H9 (cell line): ENCODE data around the gene ZNRF2. TPM values are rescaled to one million over a fixed set of nuclear protein-coding genes. Genes with fewer than 3 reads are reported as not detected.

Experiments used
- DNase-seq: peaks from one replicate; pipeline ENCODE4 v3.0.0-alpha.2; 2017
- H2AFZ ChIP-seq: one replicate; pipeline ENCODE4 v1.6.1; 2013; ENCODE audit warnings: mild to moderate bottlenecking, low read length, control low read depth, moderate library complexity
- H2AK5ac ChIP-seq: 2 replicates; pipeline ENCODE4 v1.6.1; 2013; ENCODE audit warnings: low read length, control low read depth, mixed read lengths; ENCODE audit not compliant: insufficient read length
- H2BK120ac ChIP-seq: one replicate; pipeline ENCODE4 v1.6.1; 2013; ENCODE audit warnings: low read depth, mild to moderate bottlenecking, low read length, control low read depth, inconsistent platforms; ENCODE audit not compliant: poor library complexity, severe bottlenecking
- H2BK12ac ChIP-seq: 2 replicates; pipeline ENCODE4 v1.6.1; 2013; ENCODE audit warnings: low read length, control low read depth, mixed read lengths, low read depth; ENCODE audit not compliant: insufficient read length
- H2BK15ac ChIP-seq: 2 replicates; pipeline ENCODE4 v1.6.1; 2013; ENCODE audit warnings: low read depth, low read length, control low read depth
- H2BK20ac ChIP-seq: one replicate; pipeline ENCODE4 v1.6.1; 2013; ENCODE audit warnings: low read depth, mild to moderate bottlenecking, low read length, control low read depth, inconsistent platforms; ENCODE audit not compliant: poor library complexity, severe bottlenecking
- H2BK5ac ChIP-seq: 2 replicates; pipeline ENCODE4 v1.6.1; 2013; ENCODE audit warnings: low read length, control low read depth, mixed read lengths; ENCODE audit not compliant: insufficient read length
- H3K14ac ChIP-seq: 2 replicates; pipeline ENCODE4 v1.6.1; 2013; ENCODE audit warnings: low read length, control low read depth; ENCODE audit not compliant: insufficient read depth
- H3K18ac ChIP-seq: 2 replicates; pipeline ENCODE4 v1.6.1; 2013; ENCODE audit warnings: low read depth, mild to moderate bottlenecking, mixed read lengths, low read length, control low read depth; ENCODE audit not compliant: insufficient read length
- H3K23ac ChIP-seq: 2 replicates; pipeline ENCODE4 v1.6.1; 2013; ENCODE audit warnings: low read length, control low read depth, mixed read lengths, low read depth; ENCODE audit not compliant: insufficient read length
- H3K23me2 ChIP-seq: 2 replicates; pipeline ENCODE4 v1.6.1; 2013; ENCODE audit warnings: low read depth, mild to moderate bottlenecking, mixed read lengths, low read length, control low read depth; ENCODE audit not compliant: insufficient read length, poor library complexity, severe bottlenecking
- H3K27ac ChIP-seq: 2 replicates; pipeline ENCODE4 v1.5.1; 2013; ENCODE audit warnings: low read length, control low read depth, mixed read lengths, low read depth; ENCODE audit not compliant: insufficient read length
- H3K27me3 ChIP-seq: 2 replicates; pipeline ENCODE4 v1.6.1; 2013; ENCODE audit warnings: low read length, control low read depth, inconsistent platforms; ENCODE audit not compliant: insufficient read depth
- H3K4ac ChIP-seq: 2 replicates; pipeline ENCODE4 v1.6.1; 2013; ENCODE audit warnings: low read depth, mild to moderate bottlenecking, control low read depth, inconsistent platforms, low read length, moderate library complexity
- H3K4me1 ChIP-seq: 2 replicates; pipeline ENCODE4 v1.6.1; 2013; ENCODE audit warnings: low read length, control low read depth, inconsistent platforms; ENCODE audit not compliant: insufficient read depth
- H3K4me2 ChIP-seq: 2 replicates; pipeline ENCODE4 v1.6.1; 2013; ENCODE audit warnings: low read length, control low read depth, mixed read lengths; ENCODE audit not compliant: insufficient read length, insufficient read depth
- H3K56ac ChIP-seq: 2 replicates; pipeline ENCODE4 v1.6.1; 2013; ENCODE audit warnings: low read depth, mild to moderate bottlenecking, mixed read lengths, low read length, control low read depth; ENCODE audit not compliant: insufficient read length
- H3K79me1 ChIP-seq: 2 replicates; pipeline ENCODE4 v1.6.1; 2013; ENCODE audit warnings: low read depth, mild to moderate bottlenecking, moderate library complexity, low read length, control low read depth, inconsistent platforms; ENCODE audit not compliant: insufficient read depth, poor library complexity, severe bottlenecking
- H3K79me2 ChIP-seq: 2 replicates; pipeline ENCODE4 v1.6.1; 2013; ENCODE audit warnings: low read length, control low read depth, inconsistent platforms; ENCODE audit not compliant: insufficient read depth
- H3K9ac ChIP-seq: 2 replicates; pipeline ENCODE4 v1.6.1; 2013; ENCODE audit warnings: low read length, control low read depth, mixed read lengths; ENCODE audit not compliant: insufficient read length; ENCODE audit errors: extremely low read depth
- H3K9me3 ChIP-seq: one replicate; pipeline ENCODE4 v1.6.1; 2013; ENCODE audit warnings: low read depth, low read length, inconsistent platforms; ENCODE audit not compliant: control insufficient read depth
- H3T11ph ChIP-seq: one replicate; pipeline ENCODE4 v1.6.1; 2013; ENCODE audit warnings: mild to moderate bottlenecking, low read length, control low read depth, inconsistent platforms
- H4K20me1 ChIP-seq: one replicate; pipeline ENCODE4 v1.6.1; 2013; ENCODE audit not compliant: control insufficient read depth, insufficient read length, insufficient read depth
- H4K5ac ChIP-seq: 2 replicates; pipeline ENCODE4 v1.6.1; 2013; ENCODE audit warnings: low read depth, mild to moderate bottlenecking, mixed read lengths, low read length, control low read depth; ENCODE audit not compliant: insufficient read length
- H4K8ac ChIP-seq: replicated peaks from 2 replicates; pipeline ENCODE4 v1.6.1; 2013; ENCODE audit warnings: low read length, control low read depth, mixed read lengths, low read depth; ENCODE audit not compliant: insufficient read length
- H4K91ac ChIP-seq: 2 replicates; pipeline ENCODE4 v1.6.1; 2013; ENCODE audit warnings: low read depth, mild to moderate bottlenecking, moderate library complexity, mixed read lengths, low read length, control low read depth; ENCODE audit not compliant: insufficient read length
- H3K27ac Mint-ChIP-seq, 3 experiments: 2 replicates in 2 of 3; 3 replicates in 1 of 3; pipeline ENCODE4 v1.8.0; 2020 to 2021; ENCODE audit warnings: mixed read lengths in 3 of 3, mild to moderate bottlenecking in 1 of 3, moderate library complexity in 1 of 3
- H3K27me3 Mint-ChIP-seq: 2 replicates; pipeline ENCODE4 v1.8.0; 2021; ENCODE audit warnings: low read depth, mild to moderate bottlenecking, moderate library complexity, mixed read lengths
- H3K36me3 Mint-ChIP-seq, 3 experiments: 2 replicates in 2 of 3; 3 replicates in 1 of 3; pipeline ENCODE4 v1.8.0; 2020 to 2021; ENCODE audit warnings: low read depth in 3 of 3, mixed read lengths in 3 of 3; ENCODE audit not compliant: insufficient read depth in 1 of 3
- H3K4me1 Mint-ChIP-seq, 2 experiments: 2 replicates each; pipeline ENCODE4 v1.8.0; 2020; ENCODE audit warnings: mixed read lengths in 2 of 2
- H3K4me3 Mint-ChIP-seq, 2 experiments: 2 replicates in 1 of 2; 3 replicates in 1 of 2; pipeline ENCODE4 v1.8.0; 2020 to 2021; ENCODE audit warnings: mild to moderate bottlenecking in 2 of 2, mixed read lengths in 2 of 2, moderate library complexity in 1 of 2
- H3K9me3 Mint-ChIP-seq, 2 experiments: 2 replicates in 1 of 2; 3 replicates in 1 of 2; pipeline ENCODE4 v1.8.0; 2020; ENCODE audit warnings: mild to moderate bottlenecking in 2 of 2, mixed read lengths in 2 of 2, moderate library complexity in 1 of 2
- WGBS: extraction: QIAGEN DNeasy Blood & Tissue Kit; methylation state at CpG from one replicate; pipeline ENCODE4 v1.1.7; 2013; ENCODE audit warnings: missing lambda C conversion rate, low lambda C conversion rate, mixed read lengths; ENCODE audit not compliant: insufficient read length; ENCODE audit errors: extremely low coverage; 5-methylcytosine and 5-hydroxymethylcytosine counted together
- total RNA-seq: library from RNA; stranded (reverse); gene quantifications from 2 replicates; pipeline ENCODE4 v1.2.1, GENCODE V29; 2021
- TF ChIP-seq, protein P1 (sequence below): fragments of 200-600 bp; sonication (generic); conservative IDR thresholded peaks from 3 replicates; pipeline ENCODE4 v1.8.0; 2021; ENCODE audit warnings: antibody characterized with exemption, mild to moderate bottlenecking

The ZNRF2 gene
- total RNA-seq, 1 experiment from 2014 or later = 16.5 TPM

- no peak overlapping the region for H3K4ac ChIP-seq
- no peak overlapping the region for H3K9ac ChIP-seq
- Mint-ChIP-seq H3K4me3 (no peak overlapping the region), H3K4me1 (peaks cover 46 to 70% of the 10 kb centered on the region in 2 experiments), H3K27ac (no peak overlapping the region; a peak in 1 of 7 replicates), H3K36me3 (no peaks in the 10 kb centered on the region), H3K27me3 (no peaks in the 10 kb centered on the region), H3K9me3 (no peaks in the 10 kb centered on the region)
- no peak overlapping the region for H4K91ac ChIP-seq
- no CpG with 5 or more reads among the region's 5 CpGs for WGBS
- H2BK120ac ChIP-seq = no peak overlapping the region
- H2BK15ac ChIP-seq = no peak overlapping the region
- H2AFZ ChIP-seq = no peak overlapping the region
- no peak overlapping the region for H2BK20ac ChIP-seq
- no peaks in the 10 kb centered on the region for H3K27me3 ChIP-seq
- no peaks in the 10 kb centered on the region for H3K23me2 ChIP-seq
- no peak overlapping the region for H3K27ac ChIP-seq
- no peak overlapping the region for H3K14ac ChIP-seq
- peaks cover 2% of the 10 kb centered on the region; the same call in 1 of the 2 replicates for H3K4me1 ChIP-seq
- H3K79me1 ChIP-seq = no peaks in the 10 kb centered on the region
- H4K8ac ChIP-seq = no peak overlapping the region
- H4K20me1 ChIP-seq = no peaks in the 10 kb centered on the region
- no peak overlapping the region for H3T11ph ChIP-seq
- no peak overlapping the region for H4K5ac ChIP-seq
- no peak overlapping the region for H3K4me2 ChIP-seq
- peaks cover 6% of the 10 kb centered on the region; the same call in 1 of the 2 replicates for H3K79me2 ChIP-seq
- H3K56ac ChIP-seq = no peak overlapping the region
- TF ChIP-seq, protein P1, sequence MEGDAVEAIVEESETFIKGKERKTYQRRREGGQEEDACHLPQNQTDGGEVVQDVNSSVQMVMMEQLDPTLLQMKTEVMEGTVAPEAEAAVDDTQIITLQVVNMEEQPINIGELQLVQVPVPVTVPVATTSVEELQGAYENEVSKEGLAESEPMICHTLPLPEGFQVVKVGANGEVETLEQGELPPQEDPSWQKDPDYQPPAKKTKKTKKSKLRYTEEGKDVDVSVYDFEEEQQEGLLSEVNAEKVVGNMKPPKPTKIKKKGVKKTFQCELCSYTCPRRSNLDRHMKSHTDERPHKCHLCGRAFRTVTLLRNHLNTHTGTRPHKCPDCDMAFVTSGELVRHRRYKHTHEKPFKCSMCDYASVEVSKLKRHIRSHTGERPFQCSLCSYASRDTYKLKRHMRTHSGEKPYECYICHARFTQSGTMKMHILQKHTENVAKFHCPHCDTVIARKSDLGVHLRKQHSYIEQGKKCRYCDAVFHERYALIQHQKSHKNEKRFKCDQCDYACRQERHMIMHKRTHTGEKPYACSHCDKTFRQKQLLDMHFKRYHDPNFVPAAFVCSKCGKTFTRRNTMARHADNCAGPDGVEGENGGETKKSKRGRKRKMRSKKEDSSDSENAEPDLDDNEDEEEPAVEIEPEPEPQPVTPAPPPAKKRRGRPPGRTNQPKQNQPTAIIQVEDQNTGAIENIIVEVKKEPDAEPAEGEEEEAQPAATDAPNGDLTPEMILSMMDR = no peak
- H3K18ac ChIP-seq = no peak overlapping the region
- H2AK5ac ChIP-seq = no peak overlapping the region
- no peak for DNase-seq
- H2BK12ac ChIP-seq = no peak overlapping the region
- no peak overlapping the region for H3K23ac ChIP-seq
- H3K9me3 ChIP-seq = no peaks in the 10 kb centered on the region
- no peak overlapping the region for H2BK5ac ChIP-seq
Observed at GRCh38 chr7:30313793-30314192, 29.4 kb downstream of the ZNRF2 start.
